Astrocyte (in vitro differentiated cells and primary cell): ENCODE data around the gene EGFL7. TPM values are rescaled to one million over a fixed set of nuclear protein-coding genes. Genes with fewer than 3 reads are reported as not detected.
A peak's percentile ranks its signal among the peaks of the same experiment; 100 is the strongest.

ENCODE experiments used
- DNase-seq: peaks from one replicate; pipeline ENCODE4 v3.0.0-alpha.2; 2010; ENCODE audit warnings: low read depth
- FAIRE-seq: peaks from 2 replicates; lab custom pipeline; 2011; peaks lifted over from hg19 to GRCh38; lab: Jason Lieb, UNC
- H2AFZ ChIP-seq: 2 replicates; pipeline ENCODE4 v1.6.0; 2012; ENCODE audit warnings: low read depth, low read length, inconsistent platforms
- H3K27ac ChIP-seq: 2 replicates; pipeline ENCODE4 v1.5.1; 2011; ENCODE audit warnings: low read depth, low read length, inconsistent platforms
- H3K27me3 ChIP-seq: 2 replicates; pipeline ENCODE4 v1.6.0; 2011; ENCODE audit warnings: low read length, inconsistent platforms; ENCODE audit not compliant: insufficient read depth
- H3K36me3 ChIP-seq: 2 replicates; pipeline ENCODE4 v1.5.1; 2011; ENCODE audit warnings: low read length, inconsistent platforms; ENCODE audit not compliant: insufficient read depth
- H3K4me1 ChIP-seq: 2 replicates; pipeline ENCODE4 v1.5.1; 2011; ENCODE audit warnings: low read length, inconsistent platforms; ENCODE audit not compliant: insufficient read depth
- H3K4me2 ChIP-seq: 2 replicates; pipeline ENCODE4 v1.6.0; 2012; ENCODE audit warnings: low read length, inconsistent platforms
- H3K4me3 ChIP-seq: 2 replicates; pipeline ENCODE4 v1.5.1; 2011; ENCODE audit warnings: low read depth, mild to moderate bottlenecking, low read length, inconsistent platforms; ENCODE audit not compliant: insufficient read depth
- H3K79me2 ChIP-seq: 2 replicates; pipeline ENCODE4 v1.6.0; 2012; ENCODE audit warnings: mild to moderate bottlenecking, low read length, inconsistent platforms; ENCODE audit not compliant: insufficient read depth
- H3K9ac ChIP-seq: 2 replicates; pipeline ENCODE4 v1.6.0; 2012; ENCODE audit warnings: mild to moderate bottlenecking, low read length, inconsistent platforms
- H3K9me3 ChIP-seq: 2 replicates; pipeline ENCODE4 v1.5.1; 2012; ENCODE audit warnings: low read depth, mild to moderate bottlenecking, low read length, inconsistent platforms; ENCODE audit not compliant: insufficient read depth
- H4K20me1 ChIP-seq: 2 replicates; pipeline ENCODE4 v1.6.0; 2012; ENCODE audit warnings: low read length, inconsistent platforms; ENCODE audit not compliant: insufficient read depth
- H3K27ac Mint-ChIP-seq: one replicate; pipeline ENCODE4 v1.8.0; 2021; ENCODE audit warnings: mild to moderate bottlenecking, mixed read lengths; ENCODE audit not compliant: unreplicated experiment
- H3K27me3 Mint-ChIP-seq: one replicate; pipeline ENCODE4 v1.8.0; 2021; ENCODE audit warnings: low read depth, mixed read lengths; ENCODE audit not compliant: unreplicated experiment
- H3K36me3 Mint-ChIP-seq: one replicate; pipeline ENCODE4 v1.8.0; 2021; ENCODE audit warnings: low read depth, mixed read lengths; ENCODE audit not compliant: unreplicated experiment
- H3K4me1 Mint-ChIP-seq: one replicate; pipeline ENCODE4 v1.8.0; 2021; ENCODE audit warnings: low read depth, mixed read lengths; ENCODE audit not compliant: unreplicated experiment
- H3K4me3 Mint-ChIP-seq: one replicate; pipeline ENCODE4 v1.8.0; 2021; ENCODE audit warnings: mild to moderate bottlenecking, moderate library complexity, mixed read lengths; ENCODE audit not compliant: unreplicated experiment
- H3K9me3 Mint-ChIP-seq: one replicate; pipeline ENCODE4 v1.8.0; 2021; ENCODE audit warnings: mild to moderate bottlenecking, mixed read lengths; ENCODE audit not compliant: unreplicated experiment
- CTCF ChIP-seq: IDR thresholded peaks from 2 replicates; pipeline ENCODE4 v1.5.1; 2011; ENCODE audit warnings: low read depth, mild to moderate bottlenecking, inconsistent platforms, low read length, moderate library complexity; ENCODE audit not compliant: insufficient read depth
- EZH2 ChIP-seq: IDR thresholded peaks from 2 replicates; pipeline ENCODE4 v1.6.1; 2012; ENCODE audit warnings: mild to moderate bottlenecking, low read length, inconsistent platforms; ENCODE audit not compliant: insufficient read depth
- total RNA-seq: library from RNA; stranded (reverse); gene quantifications from 2 replicates; pipeline ENCODE4 v1.2.1, GENCODE V29; 2021

The EGFL7 gene
- total RNA-seq, 1 donor from 2014 or later: 12.3 TPM

- H3K4me3 Mint-ChIP-seq: peak overlapping the region; percentile 75
- peaks cover 7% of the 10 kb centered on the region for H3K27me3 Mint-ChIP-seq
- FAIRE-seq (no peak), DNase-seq (no peak)
- H3K9me3 ChIP-seq: no peaks in the 10 kb centered on the region
- H2AFZ ChIP-seq: no peak overlapping the region
- no peak overlapping the region for H3K4me2 ChIP-seq
- no peaks in the 10 kb centered on the region for H3K36me3 ChIP-seq
- no peak overlapping the region for H3K9ac ChIP-seq
- no peak overlapping the region for H3K27ac ChIP-seq
- peaks cover 4% of the 10 kb centered on the region for H3K4me1 ChIP-seq
- no peaks in the 10 kb centered on the region for H4K20me1 ChIP-seq
- no peaks in the 10 kb centered on the region for H3K9me3 Mint-ChIP-seq
- H3K4me1 Mint-ChIP-seq: no peaks in the 10 kb centered on the region
- no peaks in the 10 kb centered on the region for H3K36me3 Mint-ChIP-seq
- H3K27ac Mint-ChIP-seq: no peak overlapping the region
- H3K79me2 ChIP-seq: no peaks in the 10 kb centered on the region
- no peaks in the 10 kb centered on the region for H3K27me3 ChIP-seq
- H3K4me3 ChIP-seq: no peak overlapping the region
- TF ChIP-seq CTCF (no peak), EZH2 (no peak)
Observed at GRCh38 chr9:136664000-136664915, 1.5 kb downstream of the EGFL7 start.

GRCh38 chr9:136665111-136665703 is 2.5 kb downstream of the EGFL7 start:
- TF ChIP-seq EZH2: no peak
- TF ChIP-seq CTCF: no peak
- Histone ChIP-seq H3K4me1 (peaks cover 4% of the 10 kb centered on the region), H3K9ac (no peak overlapping the region), H3K27me3 (no peaks in the 10 kb centered on the region), H3K4me3 (peak overlapping the region; percentile 44), H3K9me3 (no peaks in the 10 kb centered on the region), H2AFZ (peak overlapping the region; percentile 52), H3K4me2 (peak overlapping the region; percentile 83), H4K20me1 (no peaks in the 10 kb centered on the region), H3K27ac (no peak overlapping the region), H3K36me3 (no peaks in the 10 kb centered on the region), H3K79me2 (no peaks in the 10 kb centered on the region)
- H3K4me1 Mint-ChIP-seq: no peaks in the 10 kb centered on the region
- H3K4me3 Mint-ChIP-seq: peak overlapping the region; percentile 75
- H3K9me3 Mint-ChIP-seq: no peaks in the 10 kb centered on the region
- H3K27ac Mint-ChIP-seq: no peak overlapping the region
- H3K27me3 Mint-ChIP-seq: peaks cover 7% of the 10 kb centered on the region
- DNase-seq (no peak), FAIRE-seq (no peak)
- H3K36me3 Mint-ChIP-seq: no peaks in the 10 kb centered on the region
